Measurements from ENCODE around the gene FREM2. TPM values are rescaled to one million over a fixed set of nuclear protein-coding genes. Genes with fewer than 3 reads are reported as not detected.

The FREM2 gene
- total RNA-seq, 1 donor from 2014 or later: not detected

- no peaks in the 10 kb centered on the region for H3K36me3 ChIP-seq (ENCODE audit: control insufficient read depth, insufficient read depth, low read length)
- no peak for FAIRE-seq
- no peak overlapping the region for H3K4me3 ChIP-seq (ENCODE audit: low read depth, low read length)
- TF ChIP-seq CTCF (IDR thresholded peaks at IDR 0.05; ENCODE audit: insufficient read depth, low read length, severe bottlenecking): no peak
- DNase-seq (ENCODE audit: low read depth): peak; percentile 72
- H3K27me3 ChIP-seq (ENCODE audit: control insufficient read depth, insufficient read depth, low read length): peaks cover 2% of the 10 kb centered on the region
These were observed 67.0 kb downstream of the FREM2 start for GRCh38 chr13:38753878-38754277.

GRCh38 chr13:38755793-38756192, 68.9 kb downstream of the FREM2 start:
- no peak for FAIRE-seq
- Histone ChIP-seq H3K4me3 (ENCODE audit: low read depth, low read length) (no peak overlapping the region), H3K36me3 (ENCODE audit: control insufficient read depth, insufficient read depth, low read length) (no peaks in the 10 kb centered on the region), H3K27me3 (ENCODE audit: control insufficient read depth, insufficient read depth, low read length) (peaks cover 2% of the 10 kb centered on the region)
- TF ChIP-seq CTCF (IDR thresholded peaks at IDR 0.05; ENCODE audit: insufficient read depth, low read length, severe bottlenecking): no peak
- no peak for DNase-seq (ENCODE audit: low read depth)

- no peak overlapping the region for H3K4me3 ChIP-seq (ENCODE audit: low read depth, low read length)
- no peaks in the 10 kb centered on the region for H3K36me3 ChIP-seq (ENCODE audit: control insufficient read depth, insufficient read depth, low read length)
- FAIRE-seq: no peak
- no peak for TF ChIP-seq CTCF (IDR thresholded peaks at IDR 0.05; ENCODE audit: insufficient read depth, low read length, severe bottlenecking)
- DNase-seq (ENCODE audit: low read depth): no peak
- peaks cover 2% of the 10 kb centered on the region for H3K27me3 ChIP-seq (ENCODE audit: control insufficient read depth, insufficient read depth, low read length)
These were observed 71.4 kb downstream of the FREM2 start for GRCh38 chr13:38758277-38758676.

- no peak for FAIRE-seq
These were observed 72.5 kb downstream of the FREM2 start for GRCh38 chr13:38759390-38759789.

GRCh38 chr13:38763446-38764381, 76.8 kb downstream of the FREM2 start:
- Histone ChIP-seq H3K36me3 (ENCODE audit: control insufficient read depth, insufficient read depth, low read length) (no peaks in the 10 kb centered on the region), H3K27me3 (ENCODE audit: control insufficient read depth, insufficient read depth, low read length) (no peaks in the 10 kb centered on the region), H3K4me3 (ENCODE audit: low read depth, low read length) (no peak overlapping the region)
- peak; percentile 55 for TF ChIP-seq CTCF (IDR thresholded peaks at IDR 0.05; ENCODE audit: insufficient read depth, low read length, severe bottlenecking)
- no peak for FAIRE-seq
- DNase-seq (ENCODE audit: low read depth): peak; percentile 53

More at GRCh38 chr13:38759390-38759789, 72.5 kb downstream of the FREM2 start:
- Histone ChIP-seq H3K27me3 (ENCODE audit: control insufficient read depth, insufficient read depth, low read length) (peaks cover 2% of the 10 kb centered on the region), H3K36me3 (ENCODE audit: control insufficient read depth, insufficient read depth, low read length) (no peaks in the 10 kb centered on the region), H3K4me3 (ENCODE audit: low read depth, low read length) (no peak overlapping the region)
- no peak for DNase-seq (ENCODE audit: low read depth)
- TF ChIP-seq CTCF (IDR thresholded peaks at IDR 0.05; ENCODE audit: insufficient read depth, low read length, severe bottlenecking): no peak
